NOMO-1 treated with DMSO at 0.1 percent for 48 hours (cell line): ENCODE measurements around the gene GABPB2.

ENCODE experiments used
- DNase-seq: peaks from one replicate; lab custom pipeline; 2025; ENCODE audit not compliant: unreplicated experiment; lab: John Stamatoyannopoulos, UW

The GABPB2 gene

DNA sequence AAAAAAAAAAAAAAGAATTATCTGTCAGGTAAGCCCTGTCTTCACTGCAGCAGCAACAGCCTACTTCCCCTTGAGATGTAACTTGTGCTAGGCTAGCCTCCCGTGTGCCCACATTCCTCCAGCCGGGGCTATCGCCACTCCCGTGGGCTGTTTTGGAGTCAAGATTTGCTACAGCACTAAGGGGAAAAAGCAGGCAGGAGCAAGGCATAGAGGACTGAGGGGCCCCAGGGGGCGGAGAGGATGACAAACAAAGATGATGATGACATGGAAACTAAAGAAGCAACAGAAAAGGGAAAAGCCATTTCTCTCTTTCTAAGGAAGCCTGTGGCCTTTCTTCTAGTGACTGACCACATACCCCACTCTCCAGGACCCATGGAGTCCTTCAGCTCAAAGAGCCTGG lies 87.8 kb downstream of the GABPB2 start:
- DNase-seq = peak; percentile 12

DNA sequence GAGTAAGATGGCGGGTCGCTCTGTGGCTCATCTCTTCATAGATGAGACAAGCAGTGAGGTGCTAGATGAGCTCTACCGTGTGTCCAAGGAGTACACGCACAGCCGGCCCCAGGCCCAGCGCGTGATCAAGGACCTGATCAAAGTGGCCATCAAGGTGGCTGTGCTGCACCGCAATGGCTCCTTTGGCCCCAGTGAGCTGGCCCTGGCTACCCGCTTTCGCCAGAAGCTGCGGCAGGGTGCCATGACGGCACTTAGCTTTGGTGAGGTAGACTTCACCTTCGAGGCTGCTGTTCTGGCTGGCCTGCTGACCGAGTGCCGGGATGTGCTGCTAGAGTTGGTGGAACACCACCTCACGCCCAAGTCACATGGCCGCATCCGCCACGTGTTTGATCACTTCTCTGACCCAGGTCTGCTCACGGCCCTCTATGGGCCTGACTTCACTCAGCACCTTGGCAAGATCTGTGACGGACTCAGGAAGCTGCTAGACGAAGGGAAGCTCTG lies 88.2 kb downstream of the GABPB2 start:
- peak; percentile 20 for DNase-seq

DNA sequence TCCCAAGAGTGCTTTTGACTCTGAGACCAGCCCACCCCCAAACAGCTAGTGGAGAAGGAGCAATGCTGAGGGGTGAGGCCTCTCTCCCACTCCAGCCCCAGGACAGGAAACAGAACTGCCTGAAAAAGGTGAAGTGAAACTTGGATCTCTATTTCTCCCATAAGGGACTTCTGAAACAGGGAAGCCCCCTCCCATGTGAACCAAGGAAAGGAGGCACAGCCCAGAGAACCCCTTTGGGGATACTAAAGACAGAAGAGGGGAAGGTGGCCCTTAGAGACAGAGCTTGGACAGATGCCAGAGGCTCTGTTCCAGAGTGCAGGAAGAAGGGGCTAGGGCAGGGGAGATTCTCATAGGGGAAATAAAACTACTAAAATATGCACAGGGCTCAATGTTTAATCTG lies 88.8 kb downstream of the GABPB2 start:
- DNase-seq = no peak

DNA sequence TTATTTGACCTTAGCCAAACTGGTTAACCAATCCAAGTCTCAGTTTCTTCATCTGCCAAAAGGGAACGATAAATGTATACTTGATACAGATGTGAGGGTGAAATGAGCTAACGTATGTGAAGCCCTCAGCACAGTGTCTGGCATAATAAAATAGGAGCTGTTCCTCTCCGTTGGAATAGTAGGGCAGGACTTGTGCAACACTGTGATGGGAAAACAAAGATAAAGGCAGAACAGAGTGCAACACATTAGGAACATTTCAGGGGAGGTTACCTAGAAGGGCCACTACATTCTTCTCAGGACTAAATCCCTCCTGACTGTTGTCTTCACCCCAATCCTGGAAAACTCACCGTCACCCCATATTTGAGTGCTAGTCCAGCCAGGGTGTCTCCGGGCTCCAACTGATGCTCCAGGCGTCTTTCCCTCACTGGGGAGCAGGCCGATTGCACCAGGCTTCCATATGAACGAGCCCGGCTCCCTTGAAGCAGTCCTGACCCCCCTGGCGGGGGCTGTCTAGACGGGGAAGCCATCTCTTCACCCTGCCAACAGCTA lies 94.2 kb downstream of the GABPB2 start:
- no peak for DNase-seq

DNA sequence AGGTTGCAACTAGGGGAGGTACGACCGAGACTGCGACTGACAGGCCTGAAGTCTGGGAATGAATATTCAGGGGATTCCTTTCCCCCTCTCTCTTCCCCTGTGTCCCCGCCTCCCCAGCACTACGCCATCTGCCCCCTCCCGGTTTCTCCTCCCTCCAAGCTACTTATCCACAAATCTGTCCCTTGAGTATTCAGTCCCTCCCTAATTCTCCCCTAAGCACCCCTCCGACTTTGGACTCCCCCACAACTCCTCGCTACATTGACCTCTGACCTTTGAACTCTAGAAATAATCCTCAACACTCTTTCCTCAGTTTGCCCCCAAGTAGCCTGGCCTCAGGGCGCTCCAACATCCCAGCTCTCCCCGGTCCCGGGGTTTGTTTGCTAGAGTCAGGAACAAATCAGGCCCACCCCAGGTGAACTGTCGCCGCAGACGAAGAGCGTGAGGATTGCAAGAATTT lies 94.7 kb downstream of the GABPB2 start:
- DNase-seq = no peak

DNA sequence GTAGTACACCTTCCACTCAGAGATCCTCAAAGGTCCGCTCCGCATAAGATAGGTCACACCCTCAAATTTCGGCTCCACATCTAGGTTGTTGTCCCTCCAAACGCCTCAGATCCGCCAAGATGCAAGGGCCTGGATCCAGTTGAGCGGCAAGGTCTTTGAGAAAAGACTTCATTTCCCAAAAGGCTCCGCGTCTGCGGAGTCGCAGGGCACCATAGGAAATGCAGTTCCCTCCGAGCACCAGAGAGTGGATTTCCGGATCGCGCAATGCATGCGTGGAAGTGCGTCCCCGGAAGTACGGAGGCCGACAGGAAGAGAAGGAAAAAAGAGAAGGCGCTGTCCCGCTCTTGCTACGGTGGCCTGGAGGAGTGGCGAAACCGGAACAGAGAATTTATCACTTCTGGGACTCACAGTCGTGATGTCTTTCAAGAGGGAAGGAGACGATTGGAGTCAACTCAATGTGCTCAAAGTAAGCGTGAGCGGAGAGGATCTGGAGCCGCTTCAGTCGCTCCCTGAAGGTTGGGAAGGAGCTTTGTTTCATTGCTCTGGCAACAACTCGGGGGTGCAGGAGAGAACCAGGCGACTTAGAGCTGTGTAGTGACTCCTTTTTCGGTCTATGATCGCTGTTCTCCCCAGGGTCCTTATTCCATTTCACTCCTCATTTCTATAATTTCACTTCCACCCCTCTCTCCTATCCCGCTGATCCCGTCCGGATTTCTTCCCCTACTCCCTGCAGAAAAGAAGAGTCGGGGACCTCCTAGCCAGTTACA lies 95.4 kb downstream of the GABPB2 start, which contains the start of the genes LYSMD1 and SCNM1:
LYSMD1 (minus strand) TSS at position 165 of the 767 bp plus-strand sequence. CDS start 644 bp downstream, outside the sequence.
SCNM1 (plus strand) TSS at position 407 of the 767 bp plus-strand sequence; CDS start at position 416, 9 bp downstream.
- DNase-seq = peak; percentile 99

DNA sequence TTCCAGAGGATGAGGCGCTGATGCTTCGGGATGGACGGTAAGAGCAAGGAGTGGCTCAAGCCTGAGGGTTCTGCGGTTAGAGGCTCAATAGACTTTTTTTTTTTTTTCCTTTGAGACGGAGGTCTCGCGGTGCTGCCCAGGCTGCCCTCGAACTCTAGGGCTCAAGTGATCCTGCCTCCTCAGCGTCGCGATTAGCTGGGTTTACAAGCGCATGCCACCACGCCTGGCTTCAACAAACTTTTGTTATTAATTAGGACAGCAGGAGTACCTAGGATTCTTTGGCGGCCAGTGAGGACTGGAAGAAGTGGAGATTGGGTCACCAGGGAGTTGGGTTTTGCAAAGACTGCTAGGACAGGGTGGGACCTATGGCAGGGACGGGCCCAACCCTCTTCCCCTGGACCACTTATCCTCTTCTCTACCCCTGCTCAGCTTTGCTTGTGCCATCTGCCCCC lies 96.0 kb downstream of the GABPB2 start:
- DNase-seq = peak; percentile 33

DNA sequence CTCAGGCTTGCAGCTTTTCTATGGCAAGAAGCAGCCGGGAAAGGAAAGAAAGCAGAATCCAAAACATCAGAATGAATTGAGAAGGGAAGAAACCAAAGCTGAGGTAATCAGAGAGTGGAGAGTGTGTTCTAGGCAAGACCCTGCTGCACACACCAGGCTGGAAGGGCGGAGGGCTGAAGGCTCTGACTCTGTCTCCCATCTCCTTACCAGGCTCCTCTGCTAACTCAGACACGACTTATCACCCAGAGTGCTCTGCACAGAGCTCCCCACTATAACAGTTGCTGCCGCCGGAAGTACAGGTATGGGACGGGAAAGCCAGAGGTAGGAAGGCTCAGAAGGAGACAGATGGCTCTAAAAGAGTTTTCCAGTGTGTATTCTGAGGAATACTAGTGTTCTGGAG lies 96.6 kb downstream of the GABPB2 start:
- DNase-seq = no peak

DNA sequence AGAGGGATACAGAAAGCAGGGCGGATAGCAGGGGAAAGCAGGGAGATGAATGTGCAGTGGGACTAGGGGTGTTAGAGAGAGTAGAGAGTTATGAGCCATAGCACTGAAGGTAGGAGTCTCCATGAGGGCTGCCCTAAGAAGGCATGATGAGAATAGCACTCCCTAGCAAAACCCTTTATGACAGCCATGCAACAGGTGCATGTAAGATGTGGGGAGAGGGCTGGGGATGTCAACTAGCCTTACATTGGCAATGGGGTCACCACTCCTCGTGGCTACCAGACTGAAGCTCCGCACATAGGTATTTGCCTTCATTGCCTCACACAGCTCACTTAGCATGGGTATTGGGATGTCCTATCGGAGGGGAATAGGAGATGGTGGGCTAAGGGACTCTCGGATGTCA lies 100.6 kb downstream of the GABPB2 start:
- no peak for DNase-seq
